Islet of Langerhans (tissue), 1 donor: ENCODE data around the gene NOS3.

ENCODE experiments used
- FAIRE-seq: peaks from one replicate; lab custom pipeline; 2011; peaks lifted over from hg19 to GRCh38; lab: Jason Lieb, UNC

Gene NOS3

GRCh38 chr7:150990416-150991186, at the start of gene NOS3:
Gene NOS3, plus strand, starts transcription at chr7:150991017. Its CDS starts 2,787 bp downstream, at chr7:150993804.
- no peak for FAIRE-seq

GRCh38 chr7:150941351-150942000, 49.3 kb upstream of the NOS3 start:
- no peak for FAIRE-seq

GRCh38 chr7:150942001-150942590, 48.7 kb upstream of the NOS3 start:
- no peak for FAIRE-seq

GRCh38 chr7:150942591-150943452, 48.0 kb upstream of the NOS3 start:
- no peak for FAIRE-seq

GRCh38 chr7:150943453-150943814, 47.4 kb upstream of the NOS3 start:
- FAIRE-seq, result no peak

GRCh38 chr7:150944066-150945042, 46.5 kb upstream of the NOS3 start:
- FAIRE-seq, result no peak

- no peak for FAIRE-seq
Measured at GRCh38 chr7:150945171-150945852, 45.5 kb upstream of the NOS3 start.

GRCh38 chr7:150945853-150946420, 44.9 kb upstream of the NOS3 start:
- FAIRE-seq, result no peak

GRCh38 chr7:150946421-150947240, 44.2 kb upstream of the NOS3 start:
- no peak for FAIRE-seq

GRCh38 chr7:150947241-150947745, 43.5 kb upstream of the NOS3 start:
- no peak for FAIRE-seq

- FAIRE-seq, result no peak
Measured at GRCh38 chr7:150947761-150948651, 42.8 kb upstream of the NOS3 start.

GRCh38 chr7:150948791-150949251, 42.0 kb upstream of the NOS3 start:
- no peak for FAIRE-seq

GRCh38 chr7:150949564-150949963, 41.3 kb upstream of the NOS3 start:
- FAIRE-seq, result no peak

GRCh38 chr7:150949971-150950491, 40.8 kb upstream of the NOS3 start:
- no peak for FAIRE-seq

- no peak for FAIRE-seq
Measured at GRCh38 chr7:150950496-150951180, 40.2 kb upstream of the NOS3 start.

- no peak for FAIRE-seq
Measured at GRCh38 chr7:150951181-150951520, 39.7 kb upstream of the NOS3 start.

GRCh38 chr7:150951521-150951920, 39.3 kb upstream of the NOS3 start:
- no peak for FAIRE-seq
